Measurements from ENCODE around the gene POLL.
"Not testable (repeated sequence)": the region's sequence is repeated elsewhere in the genome, so short reads cannot be mapped to it uniquely, and the experiment has no call there.

The POLL gene

GRCh38 chr10:101611096-101611905 lies 23.2 kb upstream of the POLL start:
- DNase-seq, result no peak

- DNase-seq, result no peak
These were observed 21.4 kb upstream of the POLL start for GRCh38 chr10:101609481-101609880.

- no peak for DNase-seq
These were observed 19.1 kb upstream of the POLL start for GRCh38 chr10:101607124-101607523.

GRCh38 chr10:101602761-101603398 lies 14.8 kb upstream of the POLL start:
- DNase-seq, result peak; percentile 86

- DNase-seq, result peak; percentile 39
These were observed 13.5 kb upstream of the POLL start for GRCh38 chr10:101601541-101601940.

- no peak for DNase-seq
These were observed 9.2 kb upstream of the POLL start for GRCh38 chr10:101597091-101597900.

- DNase-seq, result no peak
These were observed 7.8 kb upstream of the POLL start for GRCh38 chr10:101595591-101596433.

- DNase-seq, result not testable (repeated sequence)
These were observed 5.3 kb upstream of the POLL start for GRCh38 chr10:101593331-101593730.

- DNase-seq, result no peak
These were observed 822 bp upstream of the POLL start for GRCh38 chr10:101588879-101589278.

- no peak for DNase-seq
These were observed 2.2 kb downstream of the POLL start for GRCh38 chr10:101585841-101586240.

- DNase-seq, result no peak
These were observed 7.3 kb downstream of the POLL start for GRCh38 chr10:101580486-101581399.

GRCh38 chr10:101579516-101579870 lies 8.6 kb downstream of the POLL start:
- DNase-seq, result no peak

GRCh38 chr10:101578803-101579515 lies 9.1 kb downstream of the POLL start:
- DNase-seq, result no peak

GRCh38 chr10:101578192-101578591 lies 9.9 kb downstream of the POLL start:
- no peak for DNase-seq

- DNase-seq, result no peak
These were observed 10.8 kb downstream of the POLL start for GRCh38 chr10:101577121-101577871.

GRCh38 chr10:101576211-101576863 lies 11.7 kb downstream of the POLL start:
- DNase-seq, result no peak

- DNase-seq, result no peak
These were observed 12.4 kb downstream of the POLL start for GRCh38 chr10:101575580-101576210.

GRCh38 chr10:101575091-101575490 lies 13.0 kb downstream of the POLL start:
- DNase-seq, result no peak

Data from activated effector memory CD4-positive, alpha-beta T cell treated with anti-CD3 and anti-CD28 coated beads, Interleukin-2, amount 50 U/mL, for 16 hours (primary cell).